Measurements from ENCODE around the gene ARPC5L. TPM values are rescaled to one million over a fixed set of nuclear protein-coding genes. Genes with fewer than 3 reads are reported as not detected.

ARPC5L gene
- total RNA-seq, 2 donors from 2014 or later, result 50.9 to 51.4 TPM

- no peak overlapping the region for H3K4me3 Mint-ChIP-seq
- Histone ChIP-seq H3K27me3 (ENCODE audit: control insufficient read depth, insufficient read depth, low read length, poor library complexity, severe bottlenecking) (no peaks in the 10 kb centered on the region), H3K4me1 (ENCODE audit: control insufficient read depth, insufficient read depth, low read length) (peaks cover 2% of the 10 kb centered on the region), H3K27ac (ENCODE audit: low read depth, low read length) (no peak overlapping the region), H3K9me3 (ENCODE audit: control insufficient read depth, low read length) (no peaks in the 10 kb centered on the region), H3K36me3 (ENCODE audit: control insufficient read depth, insufficient read depth, low read length) (peaks cover 37% of the 10 kb centered on the region), H3K9ac (ENCODE audit: extremely low read depth, low read length, poor library complexity, severe bottlenecking) (no peak overlapping the region), H3K4me3 (ENCODE audit: low read length) (no peak overlapping the region)
- H3K27ac Mint-ChIP-seq, result peak overlapping the region; percentile 64
- TF ChIP-seq, protein P1, sequence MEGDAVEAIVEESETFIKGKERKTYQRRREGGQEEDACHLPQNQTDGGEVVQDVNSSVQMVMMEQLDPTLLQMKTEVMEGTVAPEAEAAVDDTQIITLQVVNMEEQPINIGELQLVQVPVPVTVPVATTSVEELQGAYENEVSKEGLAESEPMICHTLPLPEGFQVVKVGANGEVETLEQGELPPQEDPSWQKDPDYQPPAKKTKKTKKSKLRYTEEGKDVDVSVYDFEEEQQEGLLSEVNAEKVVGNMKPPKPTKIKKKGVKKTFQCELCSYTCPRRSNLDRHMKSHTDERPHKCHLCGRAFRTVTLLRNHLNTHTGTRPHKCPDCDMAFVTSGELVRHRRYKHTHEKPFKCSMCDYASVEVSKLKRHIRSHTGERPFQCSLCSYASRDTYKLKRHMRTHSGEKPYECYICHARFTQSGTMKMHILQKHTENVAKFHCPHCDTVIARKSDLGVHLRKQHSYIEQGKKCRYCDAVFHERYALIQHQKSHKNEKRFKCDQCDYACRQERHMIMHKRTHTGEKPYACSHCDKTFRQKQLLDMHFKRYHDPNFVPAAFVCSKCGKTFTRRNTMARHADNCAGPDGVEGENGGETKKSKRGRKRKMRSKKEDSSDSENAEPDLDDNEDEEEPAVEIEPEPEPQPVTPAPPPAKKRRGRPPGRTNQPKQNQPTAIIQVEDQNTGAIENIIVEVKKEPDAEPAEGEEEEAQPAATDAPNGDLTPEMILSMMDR (conservative IDR thresholded peaks at IDR 0.05), result no peak
- peaks cover 34% of the 10 kb centered on the region for H3K36me3 Mint-ChIP-seq (ENCODE audit: low read depth)
- no peaks in the 10 kb centered on the region for H3K9me3 Mint-ChIP-seq
- H3K27me3 Mint-ChIP-seq (ENCODE audit: insufficient read depth), result peaks cover 1% of the 10 kb centered on the region
- 94% methylated on average over 16 to 18 of the region's 18 CpGs for WGBS, 2 experiments (ENCODE audit: insufficient coverage in 1 of 2, insufficient read length in 1 of 2)
- peaks cover 16% of the 10 kb centered on the region for H3K4me1 Mint-ChIP-seq
- no peak for DNase-seq
Measured at GRCh38 chr9:124855566-124855943, 6.4 kb upstream of the ARPC5L start.

GRCh38 chr9:124855944-124856765, 5.8 kb upstream of the ARPC5L start:
- Histone ChIP-seq H3K4me1 (ENCODE audit: control insufficient read depth, insufficient read depth, low read length) (peaks cover 2% of the 10 kb centered on the region), H3K9me3 (ENCODE audit: control insufficient read depth, low read length) (no peaks in the 10 kb centered on the region), H3K27ac (ENCODE audit: low read depth, low read length) (no peak overlapping the region), H3K36me3 (ENCODE audit: control insufficient read depth, insufficient read depth, low read length) (peaks cover 42% of the 10 kb centered on the region), H3K27me3 (ENCODE audit: control insufficient read depth, insufficient read depth, low read length, poor library complexity, severe bottlenecking) (no peaks in the 10 kb centered on the region), H3K9ac (ENCODE audit: extremely low read depth, low read length, poor library complexity, severe bottlenecking) (no peak overlapping the region), H3K4me3 (ENCODE audit: low read length) (no peak overlapping the region)
- H3K9me3 Mint-ChIP-seq, result no peaks in the 10 kb centered on the region
- peaks cover 12% of the 10 kb centered on the region for H3K4me1 Mint-ChIP-seq
- H3K27me3 Mint-ChIP-seq (ENCODE audit: insufficient read depth), result peaks cover 1% of the 10 kb centered on the region
- peaks cover 40% of the 10 kb centered on the region for H3K36me3 Mint-ChIP-seq (ENCODE audit: low read depth)
- TF ChIP-seq, protein P1 (conservative IDR thresholded peaks at IDR 0.05), result peak; percentile 78
- DNase-seq, result peak; percentile 93
- H3K4me3 Mint-ChIP-seq, result no peak overlapping the region
- 72 to 85% methylated on average over 13 to 16 of the region's 16 CpGs for WGBS, 2 experiments (ENCODE audit: insufficient coverage in 1 of 2, insufficient read length in 1 of 2)
- H3K27ac Mint-ChIP-seq, result peak overlapping the region; percentile 64

DNA sequence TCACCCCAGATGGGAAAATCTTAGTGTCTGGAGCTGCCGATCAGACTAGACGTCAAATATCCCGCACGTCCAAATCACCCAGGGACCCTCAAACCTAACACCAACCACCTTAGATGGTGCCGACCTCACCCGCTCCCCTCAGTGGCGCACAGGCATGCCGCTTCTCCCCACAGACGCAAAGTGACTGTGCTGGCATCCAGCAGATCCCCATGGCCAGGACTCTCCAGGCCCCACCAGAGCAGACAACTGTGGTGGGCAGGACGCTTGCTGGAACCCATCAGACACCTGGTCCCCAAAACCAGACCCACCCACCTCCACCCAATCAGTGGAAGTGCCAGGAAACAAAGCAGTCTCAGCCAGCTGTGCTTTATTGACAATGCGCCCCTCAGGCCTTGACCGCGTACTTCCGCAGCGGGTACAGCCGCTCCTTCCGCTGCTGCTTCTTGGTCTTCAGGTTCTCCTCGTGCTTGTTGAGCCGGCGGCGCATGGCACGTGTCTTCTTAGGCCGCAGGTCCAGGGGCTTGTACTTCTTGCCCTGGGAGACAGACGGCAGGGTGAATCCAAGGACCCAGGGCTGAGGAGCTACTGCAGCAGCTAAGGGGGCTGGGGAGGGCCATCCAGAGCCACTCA, 4.3 kb upstream of the ARPC5L start:
- Histone ChIP-seq H3K4me3 (ENCODE audit: low read length) (no peak overlapping the region), H3K9ac (ENCODE audit: extremely low read depth, low read length, poor library complexity, severe bottlenecking) (no peak overlapping the region), H3K4me1 (ENCODE audit: control insufficient read depth, insufficient read depth, low read length) (peaks cover 2% of the 10 kb centered on the region), H3K27me3 (ENCODE audit: control insufficient read depth, insufficient read depth, low read length, poor library complexity, severe bottlenecking) (no peaks in the 10 kb centered on the region), H3K36me3 (ENCODE audit: control insufficient read depth, insufficient read depth, low read length) (peaks cover 42% of the 10 kb centered on the region), H3K27ac (ENCODE audit: low read depth, low read length) (no peak overlapping the region), H3K9me3 (ENCODE audit: control insufficient read depth, low read length) (no peaks in the 10 kb centered on the region)
- H3K36me3 Mint-ChIP-seq (ENCODE audit: low read depth), result peaks cover 43% of the 10 kb centered on the region
- peak overlapping the region; percentile 66 for H3K27ac Mint-ChIP-seq
- 96% methylated on average over 8 to 24 of the region's 24 CpGs for WGBS, 2 experiments (ENCODE audit: insufficient coverage in 1 of 2, insufficient read length in 1 of 2)
- peaks cover under 1% of the 10 kb centered on the region for H3K27me3 Mint-ChIP-seq (ENCODE audit: insufficient read depth)
- no peak overlapping the region for H3K4me3 Mint-ChIP-seq
- peaks cover 7% of the 10 kb centered on the region for H3K4me1 Mint-ChIP-seq
- TF ChIP-seq, protein P1 (conservative IDR thresholded peaks at IDR 0.05), result no peak
- no peak for DNase-seq
- no peaks in the 10 kb centered on the region for H3K9me3 Mint-ChIP-seq
